Small intestine (tissue), 7 donors: ENCODE data around the gene AKAP6. TPM values are rescaled to one million over a fixed set of nuclear protein-coding genes. Genes with fewer than 3 reads are reported as not detected.

Experiments
- DNase-seq, 2 donors: peaks; one replicate each; pipeline versions ENCODE4 v3.0.0 to v3.0.0-alpha.2; 2013
- FAIRE-seq: peaks from 2 replicates; lab custom pipeline; 2012; peaks lifted over from hg19 to GRCh38; lab: Jason Lieb, UNC
- H3K27ac ChIP-seq, 3 donors: one replicate each; pipeline ENCODE4 v1.5.1; 2013; ENCODE audit warnings: low read length in 2 of 3, mild to moderate bottlenecking in 2 of 3, control low read depth in 1 of 3, inconsistent platforms in 1 of 3, low read depth in 1 of 3, moderate library complexity in 1 of 3
- H3K27me3 ChIP-seq, 3 donors: one replicate each; pipeline ENCODE4 v1.6.1; 2013; ENCODE audit warnings: low read length in 3 of 3, inconsistent platforms in 1 of 3; ENCODE audit not compliant: control insufficient read depth in 3 of 3, insufficient read depth in 3 of 3
- H3K36me3 ChIP-seq, 3 donors: one replicate each; pipeline ENCODE4 v1.6.1; 2013; ENCODE audit warnings: low read length in 3 of 3, inconsistent platforms in 1 of 3, low read depth in 1 of 3, mild to moderate bottlenecking in 1 of 3, moderate library complexity in 1 of 3; ENCODE audit not compliant: control insufficient read depth in 3 of 3, insufficient read depth in 2 of 3
- H3K4me1 ChIP-seq, 3 donors: one replicate each; pipeline ENCODE4 v1.6.1; 2013; ENCODE audit warnings: low read length in 2 of 3, inconsistent platforms in 1 of 3, low read depth in 1 of 3, mild to moderate bottlenecking in 1 of 3, moderate library complexity in 1 of 3; ENCODE audit not compliant: control insufficient read depth in 3 of 3, insufficient read depth in 2 of 3
- H3K4me3 ChIP-seq, 3 donors: one replicate each; pipeline ENCODE4 v1.5.1; 2013; ENCODE audit warnings: low read length in 3 of 3, control low read depth in 1 of 3, inconsistent platforms in 1 of 3, low read depth in 1 of 3, mild to moderate bottlenecking in 1 of 3, moderate library complexity in 1 of 3
- H3K9me3 ChIP-seq, 2 donors: one replicate each; pipeline ENCODE4 v1.6.1; 2013; ENCODE audit warnings: low read depth in 1 of 2, low read length in 1 of 2; ENCODE audit not compliant: control insufficient read depth in 2 of 2, insufficient read depth in 1 of 2
- WGBS, 3 donors: extraction: QIAGEN DNeasy Blood & Tissue Kit; methylation state at CpG; one replicate each; pipeline ENCODE4 v1.1.7; 2013; 5-methylcytosine and 5-hydroxymethylcytosine counted together
- polyA plus RNA-seq, 4 donors: library from polyadenylated mRNA; stranded (reverse) in 3 of 4; unstranded in 1 of 4; fragments of 200-250 nt in 3 of 4; fragments of 120-200 nt in 1 of 4; gene quantifications; one replicate each; pipeline versions ENCODE4 v1.2.1 to v1.2.3, GENCODE V29; 2013
- donor health status: healthy with polysubstance abuse.
- donor health status: control.
- donor health status: control.
- donor health status: Bipolar disorder and iron deficiency.
- donor health status: healthy.

The AKAP6 gene
- polyA plus RNA-seq, 4 donors: 0.45 to 3.6 (median 0.96) TPM

- no peak for FAIRE-seq
- Histone ChIP-seq H3K36me3 (no peaks in the 10 kb centered on the region), H3K27ac (no peak overlapping the region), H3K9me3 (no peaks in the 10 kb centered on the region), H3K4me1 (no peaks in the 10 kb centered on the region), H3K27me3 (no peaks in the 10 kb centered on the region), H3K4me3 (no peak overlapping the region)
- no peak for DNase-seq
These were observed 69.0 kb downstream of the AKAP6 start for GRCh38 chr14:32397861-32398640.

DNA sequence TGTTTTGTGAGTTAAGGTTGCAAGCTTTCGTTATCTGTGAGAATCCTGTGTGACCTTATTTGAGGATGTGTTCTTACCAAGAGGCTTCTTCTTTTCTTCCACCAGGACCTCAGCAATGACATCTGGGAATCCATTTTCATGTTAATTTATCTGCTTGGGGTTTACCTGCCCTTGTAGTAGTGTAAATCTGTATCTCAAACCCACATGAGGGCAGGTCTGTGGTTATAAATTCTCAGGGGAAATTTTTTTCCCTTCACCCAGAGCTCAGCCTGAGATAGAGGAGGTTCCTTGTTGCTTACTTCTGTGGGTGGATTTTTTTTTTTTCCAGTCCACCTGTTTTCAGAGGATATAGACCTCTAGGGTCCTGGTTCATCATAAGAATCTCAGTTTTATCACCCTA lies 70.8 kb downstream of the AKAP6 start:
- H3K36me3 ChIP-seq: no peaks in the 10 kb centered on the region
- FAIRE-seq (no peak), DNase-seq (no peak)
- H3K9me3 ChIP-seq: no peaks in the 10 kb centered on the region
- WGBS, 3 donors: 69 to 72% (median 71%) methylated on average over 1 of the region's 1 CpG
- no peak overlapping the region for H3K4me3 ChIP-seq
- no peaks in the 10 kb centered on the region for H3K27me3 ChIP-seq
- no peak overlapping the region for H3K27ac ChIP-seq
- H3K4me1 ChIP-seq: no peaks in the 10 kb centered on the region

GRCh38 chr14:32400480-32400879 lies 71.4 kb downstream of the AKAP6 start:
- H3K4me1 ChIP-seq: no peaks in the 10 kb centered on the region
- H3K36me3 ChIP-seq: no peaks in the 10 kb centered on the region
- no peak overlapping the region for H3K4me3 ChIP-seq
- no peak overlapping the region for H3K27ac ChIP-seq
- no peaks in the 10 kb centered on the region for H3K27me3 ChIP-seq
- H3K9me3 ChIP-seq: no peaks in the 10 kb centered on the region
- DNase-seq: no peak
- FAIRE-seq: no peak
- whole genome bisulfite sequencing, 3 donors: 91 to 94% (median 93%) methylated on average over 1 of the region's 1 CpG

DNA sequence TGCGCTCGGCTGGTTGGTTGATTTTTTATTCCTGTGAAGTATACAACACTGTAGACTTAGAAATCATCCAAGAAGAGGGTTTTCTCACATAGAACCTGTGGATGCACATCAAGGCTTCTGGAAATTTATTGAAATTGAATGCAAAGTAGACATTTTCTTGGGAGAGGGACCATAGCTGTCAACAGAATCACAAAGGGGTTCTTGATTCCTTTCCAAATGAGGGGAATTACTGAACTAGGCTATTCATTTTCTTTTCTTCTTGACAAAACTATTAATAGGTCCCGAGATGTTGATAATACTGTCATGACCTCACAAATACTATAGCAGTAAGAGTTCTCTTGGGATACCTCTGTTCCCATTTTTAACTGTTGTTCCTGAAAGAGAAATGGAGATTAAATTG lies 73.9 kb downstream of the AKAP6 start:
- Histone ChIP-seq H3K36me3 (no peaks in the 10 kb centered on the region), H3K4me1 (no peaks in the 10 kb centered on the region), H3K27me3 (no peaks in the 10 kb centered on the region), H3K4me3 (no peak overlapping the region), H3K27ac (no peak overlapping the region), H3K9me3 (no peaks in the 10 kb centered on the region)
- FAIRE-seq (no peak), DNase-seq (no peak)
- WGBS, 3 donors: 86 to 92% (median 90%) methylated on average over 3 of the region's 3 CpGs

- FAIRE-seq: no peak
- 83 to 96% (median 92%) methylated on average over 2 of the region's 2 CpGs for WGBS, 3 donors
These were observed 74.6 kb downstream of the AKAP6 start for GRCh38 chr14:32403688-32404087.

GRCh38 chr14:32404784-32405573 lies 75.9 kb downstream of the AKAP6 start:
- Histone ChIP-seq H3K27me3 (no peaks in the 10 kb centered on the region), H3K9me3 (no peaks in the 10 kb centered on the region), H3K4me3 (no peak overlapping the region), H3K27ac (no peak overlapping the region), H3K36me3 (no peaks in the 10 kb centered on the region), H3K4me1 (no peaks in the 10 kb centered on the region)
- DNase-seq: no peak
- FAIRE-seq: no peak

More at GRCh38 chr14:32403688-32404087, 74.6 kb downstream of the AKAP6 start:
- Histone ChIP-seq H3K27me3 (no peaks in the 10 kb centered on the region), H3K9me3 (no peaks in the 10 kb centered on the region), H3K4me1 (no peaks in the 10 kb centered on the region), H3K27ac (no peak overlapping the region), H3K4me3 (no peak overlapping the region), H3K36me3 (no peaks in the 10 kb centered on the region)
- no peak for DNase-seq

DNA sequence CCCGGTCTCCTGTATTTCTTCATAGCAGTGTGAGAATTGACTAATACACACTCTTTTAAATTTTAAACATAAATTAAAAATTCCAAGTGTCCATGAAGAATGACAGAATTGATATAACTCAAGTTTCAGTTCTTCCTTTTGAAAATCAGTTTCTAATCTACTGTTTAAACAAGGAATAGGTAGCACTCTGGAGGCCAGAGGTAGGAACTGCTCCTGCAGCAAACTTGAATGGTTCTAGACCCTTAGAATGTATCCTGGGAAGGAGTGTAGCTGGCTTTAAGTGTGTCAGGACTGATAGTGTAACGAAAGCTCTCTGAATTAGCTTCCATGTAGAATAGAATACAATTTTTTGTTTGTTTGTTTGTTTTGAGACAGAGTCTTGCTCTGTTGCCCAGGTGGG lies 76.8 kb downstream of the AKAP6 start:
- FAIRE-seq (no peak), DNase-seq (no peak)
- no peaks in the 10 kb centered on the region for H3K36me3 ChIP-seq
- no peaks in the 10 kb centered on the region for H3K27me3 ChIP-seq
- no peaks in the 10 kb centered on the region for H3K9me3 ChIP-seq
- no peak overlapping the region for H3K4me3 ChIP-seq
- no peaks in the 10 kb centered on the region for H3K4me1 ChIP-seq
- WGBS, 3 donors: 89 to 92% (median 90%) methylated on average over 2 of the region's 2 CpGs
- no peak overlapping the region for H3K27ac ChIP-seq

DNA sequence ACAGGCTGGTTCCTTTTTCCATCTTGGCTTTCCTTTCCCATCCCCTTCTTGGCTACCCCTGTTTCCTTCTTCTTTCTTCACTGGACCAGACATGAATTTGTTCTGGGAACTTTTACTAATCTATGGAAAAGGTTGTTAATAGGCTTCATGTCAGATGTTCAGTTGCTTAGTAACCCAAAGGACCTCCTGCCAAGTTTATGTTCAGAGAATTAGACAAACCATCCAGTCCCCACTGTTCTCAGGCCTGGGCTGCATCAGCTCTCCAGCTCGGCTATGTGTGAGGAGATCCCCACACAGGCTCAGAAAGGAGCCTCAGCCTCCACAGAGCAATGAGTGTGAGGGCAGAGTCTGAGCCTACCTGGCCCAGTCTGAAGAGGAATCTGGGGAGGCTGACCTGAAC lies 78.0 kb downstream of the AKAP6 start:
- no peak for FAIRE-seq
- no peaks in the 10 kb centered on the region for H3K4me1 ChIP-seq
- no peaks in the 10 kb centered on the region for H3K9me3 ChIP-seq
- WGBS, 3 donors: 62 to 85% (median 71%) methylated on average over 1 of the region's 1 CpG
- H3K27me3 ChIP-seq: no peaks in the 10 kb centered on the region
- DNase-seq: no peak
- H3K27ac ChIP-seq: no peak overlapping the region
- H3K36me3 ChIP-seq: no peaks in the 10 kb centered on the region
- H3K4me3 ChIP-seq: no peak overlapping the region
